Measurements from ENCODE around the gene ROBO4. TPM values are rescaled to one million over a fixed set of nuclear protein-coding genes. Genes with fewer than 3 reads are reported as not detected.

ROBO4 gene
- total and polyA plus RNA-seq, 10 donors: 6.7 to 246 (median 144) TPM

GRCh38 chr11:124899383-124900145, 1.9 kb upstream of the ROBO4 start:
- Histone ChIP-seq H3K27me3 (replicated peaks in 1 of 7) (peaks cover 0 to 27% (median 0%) of the 10 kb centered on the region in 7 donors), H3K27ac (peak overlapping the region; percentile 63 to 88 (median 81)), H3K4me3 (no peak overlapping the region), H3K9me3 (no peaks in the 10 kb centered on the region), H3K36me3 (peaks cover 0 to 6% (median 0%) of the 10 kb centered on the region in 6 donors), H3K4me1 (peaks cover 0 to 39% (median 20%) of the 10 kb centered on the region in 6 donors)
- 53 to 74% (median 63%) methylated on average over 6 of the region's 6 CpGs for WGBS, 5 donors
- DNase-seq: no peak
- intact Hi-C loops (cut with DNase I; ENCODE audit: low total_unique reads): no loop called here
- no peak for TF ChIP-seq POLR2A (IDR thresholded peaks at IDR 0.05)

DNA sequence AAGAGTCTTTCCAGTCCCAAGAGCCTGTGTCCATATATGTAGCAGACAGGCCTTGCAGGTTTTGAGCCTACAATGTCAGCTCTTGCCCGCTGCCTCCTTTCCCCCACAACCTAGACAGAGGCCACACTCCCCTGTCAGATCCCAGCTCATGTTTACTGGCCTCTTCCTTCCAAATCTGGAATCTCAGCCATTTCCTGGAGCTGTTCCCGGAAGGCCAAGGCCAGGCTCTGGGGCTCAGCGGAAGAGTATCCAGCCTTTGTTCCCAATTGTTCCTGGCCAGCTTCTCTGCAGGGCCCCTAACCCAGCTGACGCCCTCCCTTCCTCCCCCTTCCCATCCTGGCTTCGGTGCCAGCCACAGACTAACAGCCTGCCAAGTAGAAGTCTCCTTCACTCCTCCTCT, 1.0 kb upstream of the ROBO4 start:
- intact Hi-C loops (cut with DNase I; ENCODE audit: low total_unique reads): no loop called here
- no peak for TF ChIP-seq CTCF (IDR thresholded peaks at IDR 0.05 in 8 of 11, conservative IDR thresholded peaks at IDR 0.05 in 3 of 11)
- peak; percentile 58 to 85 (median 84) for TF ChIP-seq POLR2AphosphoS5 (IDR thresholded peaks at IDR 0.05)
- no peak for TF ChIP-seq POLR2A (IDR thresholded peaks at IDR 0.05)
- peak; percentile 84 for DNase-seq
- H3K27ac ChIP-seq: peak overlapping the region; percentile 63 to 88 (median 81)
- 43 to 56% (median 55%) methylated on average over 5 of the region's 5 CpGs for WGBS, 5 donors
- peaks cover 0 to 48% (median 24%) of the 10 kb centered on the region in 6 donors for H3K4me1 ChIP-seq
- peaks cover 0 to 30% (median 0%) of the 10 kb centered on the region in 7 donors for H3K27me3 ChIP-seq (replicated peaks in 1 of 7)
- no peaks in the 10 kb centered on the region for H3K9me3 ChIP-seq
- peaks cover 0 to 14% (median 0%) of the 10 kb centered on the region in 6 donors for H3K36me3 ChIP-seq
- H3K4me3 ChIP-seq: peak overlapping the region in 1 of 8 donors; percentile 71

GRCh38 chr11:124898263-124898680, 607 bp upstream of the ROBO4 start:
- no peak for TF ChIP-seq CTCF (IDR thresholded peaks at IDR 0.05 in 8 of 11, conservative IDR thresholded peaks at IDR 0.05 in 3 of 11)
- TF ChIP-seq POLR2AphosphoS5 (IDR thresholded peaks at IDR 0.05): no peak
- no peak for TF ChIP-seq POLR2A (IDR thresholded peaks at IDR 0.05)
- H3K27me3 ChIP-seq (replicated peaks in 1 of 7): peaks cover 0 to 31% (median 0%) of the 10 kb centered on the region in 7 donors
- H3K36me3 ChIP-seq: peaks cover 0 to 18% (median 0%) of the 10 kb centered on the region in 6 donors
- DNase-seq: no peak
- peak overlapping the region; percentile 53 to 88 (median 81) for H3K27ac ChIP-seq
- 39 to 58% (median 48%) methylated on average over 3 of the region's 3 CpGs for WGBS, 5 donors
- H3K4me3 ChIP-seq: peak overlapping the region in 1 of 8 donors; percentile 71
- peaks cover 2 to 52% (median 29%) of the 10 kb centered on the region in 6 donors for H3K4me1 ChIP-seq
- intact Hi-C loops (cut with DNase I; ENCODE audit: low total_unique reads): no loop called here
- H3K9me3 ChIP-seq: no peaks in the 10 kb centered on the region

- H3K36me3 ChIP-seq: peaks cover 0 to 27% (median 0%) of the 10 kb centered on the region in 6 donors
- peaks cover 4 to 66% (median 35%) of the 10 kb centered on the region in 6 donors for H3K4me1 ChIP-seq
- 60 to 84% (median 69%) methylated on average over 8 to 9 of the region's 9 CpGs for WGBS, 5 donors
- H3K4me3 ChIP-seq: peak overlapping the region; percentile 31 to 71 (median 48)
- peak overlapping the region; percentile 48 to 88 (median 81) for H3K27ac ChIP-seq
- peaks cover 0 to 28% (median 0%) of the 10 kb centered on the region in 7 donors for H3K27me3 ChIP-seq (replicated peaks in 1 of 7)
- DNase-seq: no peak
- intact Hi-C loops (cut with DNase I; ENCODE audit: low total_unique reads): no loop called here
- no peaks in the 10 kb centered on the region for H3K9me3 ChIP-seq
- TF ChIP-seq POLR2AphosphoS5 (IDR thresholded peaks at IDR 0.05) (peak in 2 of 3 donors; percentile 12 to 16), CTCF (IDR thresholded peaks at IDR 0.05 in 8 of 11, conservative IDR thresholded peaks at IDR 0.05 in 3 of 11) (no peak)
These were observed 759 bp downstream of the ROBO4 start for GRCh38 chr11:124896821-124897391.

All from spleen (tissue), 11 donors.